ENCODE results near the gene IFNA1.
"Not testable (repeated sequence)": the region's sequence is repeated elsewhere in the genome, so short reads cannot be mapped to it uniquely, and the experiment has no call there.

The IFNA1 gene
- 0 reads per million in 2 donors for total RNA-seq

- DNase-seq, result no peak
These were observed at the start of gene IFNA1 for GRCh38 chr9:21440139-21440538. Gene IFNA1, plus strand, starts transcription at chr9:21440439. Its CDS starts 69 bp downstream, at chr9:21440508.

GRCh38 chr9:21392270-21392669 lies 48.0 kb upstream of the IFNA1 start:
- DNase-seq, result no peak

GRCh38 chr9:21395778-21396717 lies 44.2 kb upstream of the IFNA1 start:
- no peak for DNase-seq

DNA sequence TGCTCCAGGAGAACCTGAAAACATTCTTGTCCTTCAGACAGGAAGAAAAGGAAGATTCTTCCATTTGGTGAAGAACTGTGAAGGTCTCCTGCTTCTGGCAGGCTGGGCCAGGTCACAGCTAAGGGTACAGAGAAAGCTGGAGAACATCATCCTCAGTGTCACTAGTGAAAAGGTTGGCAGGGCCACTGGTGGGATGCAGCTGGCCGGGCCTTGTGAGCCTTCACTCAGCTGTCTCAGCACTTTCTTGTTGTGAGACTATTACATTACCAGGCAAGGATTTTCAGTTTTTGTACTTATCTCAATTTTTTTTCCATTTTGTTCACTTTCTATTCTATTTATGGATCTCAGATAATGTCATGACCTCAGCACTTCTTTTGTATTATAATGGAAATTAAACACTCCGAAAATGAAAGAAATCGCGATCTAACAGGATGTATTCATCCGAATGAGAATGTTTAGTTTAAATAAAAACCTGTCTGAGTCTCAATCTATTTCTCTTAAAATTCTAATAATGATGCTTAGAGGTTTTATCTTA lies 41.2 kb upstream of the IFNA1 start:
- DNase-seq, result no peak

DNA sequence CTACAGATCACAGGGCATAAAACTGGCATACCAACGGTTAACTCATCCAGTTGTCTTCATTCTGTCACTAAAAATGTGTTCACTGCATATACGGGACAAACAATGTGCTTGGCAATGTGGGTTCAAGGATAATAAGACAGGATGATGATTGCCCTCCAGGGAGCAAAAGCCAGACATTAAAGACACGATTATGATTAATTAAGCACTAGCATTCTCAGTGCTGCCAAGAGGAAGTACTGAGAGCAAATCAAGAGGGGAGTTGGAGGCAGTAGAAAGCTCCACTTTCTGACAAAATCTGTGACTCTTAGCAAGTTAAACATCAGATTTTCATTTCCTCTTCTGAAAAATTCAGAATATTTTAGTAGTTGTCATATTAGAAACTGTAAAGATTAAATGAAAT lies 40.3 kb upstream of the IFNA1 start:
- no peak for DNase-seq

- no peak for DNase-seq
These were observed 37.6 kb upstream of the IFNA1 start for GRCh38 chr9:21402386-21403251.

DNA sequence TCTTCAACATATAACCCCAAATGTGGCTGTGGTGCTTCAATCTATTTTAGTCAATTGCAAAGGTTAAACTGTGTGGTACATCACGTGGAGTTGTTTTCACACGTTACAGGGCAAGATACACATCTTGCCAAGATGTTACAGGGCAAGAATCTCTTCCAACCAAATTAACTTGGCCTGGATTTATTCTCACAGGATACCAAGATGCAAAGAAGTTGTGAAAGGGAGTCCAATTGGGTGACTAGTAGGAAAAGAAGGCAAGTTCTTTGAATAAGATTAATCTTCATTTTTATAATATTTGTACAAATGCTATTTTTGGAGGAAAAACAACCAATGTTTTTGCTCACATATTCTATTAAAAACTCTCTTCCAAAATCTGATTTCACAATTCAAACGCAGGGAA lies 36.1 kb upstream of the IFNA1 start:
- DNase-seq, result no peak

GRCh38 chr9:21408817-21409216 lies 31.4 kb upstream of the IFNA1 start, which contains the start of gene IFNA8:
Gene IFNA8, plus strand, starts transcription at chr9:21409117. Its CDS starts 60 bp downstream, at chr9:21409177.
- no peak for DNase-seq

DNA sequence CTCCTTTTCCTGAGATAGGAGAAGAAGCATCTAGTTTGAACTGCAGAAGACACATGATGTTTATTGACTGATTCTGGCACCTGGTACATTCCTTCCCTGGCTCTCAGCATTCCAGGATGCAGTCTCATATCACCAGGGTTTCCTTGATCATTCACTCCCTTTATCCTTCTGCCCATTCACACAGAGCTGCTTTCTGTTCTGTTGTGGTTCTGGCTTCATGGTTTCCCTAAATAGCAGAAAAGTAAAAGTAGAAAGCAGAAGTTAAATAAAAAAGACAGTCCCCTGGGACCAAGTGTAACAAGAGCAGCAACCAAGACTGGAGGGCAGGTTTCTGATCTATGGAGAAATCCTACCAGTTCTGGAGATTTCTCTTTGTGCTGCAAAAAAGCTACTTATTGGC lies 28.1 kb upstream of the IFNA1 start:
- no peak for DNase-seq

- no peak for DNase-seq
These were observed 27.1 kb upstream of the IFNA1 start for GRCh38 chr9:21413151-21413550.

- DNase-seq, result no peak
These were observed 26.6 kb upstream of the IFNA1 start for GRCh38 chr9:21413624-21414023.

DNA sequence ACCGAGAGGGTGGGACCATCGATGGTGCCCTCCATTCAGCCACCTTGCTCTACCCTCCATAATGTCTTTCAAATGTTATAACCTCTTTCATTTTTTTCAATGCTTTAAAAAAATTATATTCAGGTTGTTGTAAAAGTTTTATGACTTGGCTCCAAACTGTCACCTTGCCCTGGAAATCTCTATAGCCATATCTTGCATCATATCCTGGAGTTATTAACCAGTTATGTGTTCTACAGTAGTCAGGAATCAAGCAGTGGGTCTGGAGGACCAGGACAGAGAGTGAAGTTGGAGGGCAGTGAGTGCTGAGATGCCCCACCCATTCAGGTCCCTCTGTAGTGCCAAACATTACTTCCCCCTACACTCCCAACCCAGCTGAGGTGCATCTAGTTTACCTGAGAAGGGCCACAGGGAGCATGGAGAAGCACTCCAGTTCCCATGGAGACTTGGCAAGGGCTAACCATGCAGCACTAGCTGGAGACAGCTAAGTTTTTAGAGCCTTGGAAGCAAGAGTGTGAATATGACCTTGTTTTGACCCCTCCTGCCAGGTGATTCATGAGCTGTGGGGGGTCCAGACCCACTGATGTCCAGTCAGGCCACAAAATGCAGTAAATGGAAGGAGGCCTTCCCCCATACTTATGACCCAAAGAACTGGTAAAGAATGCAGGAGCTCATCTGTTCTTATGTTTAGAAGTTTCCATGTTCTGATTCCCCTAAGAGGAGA lies 25.9 kb upstream of the IFNA1 start:
- no peak for DNase-seq

DNA sequence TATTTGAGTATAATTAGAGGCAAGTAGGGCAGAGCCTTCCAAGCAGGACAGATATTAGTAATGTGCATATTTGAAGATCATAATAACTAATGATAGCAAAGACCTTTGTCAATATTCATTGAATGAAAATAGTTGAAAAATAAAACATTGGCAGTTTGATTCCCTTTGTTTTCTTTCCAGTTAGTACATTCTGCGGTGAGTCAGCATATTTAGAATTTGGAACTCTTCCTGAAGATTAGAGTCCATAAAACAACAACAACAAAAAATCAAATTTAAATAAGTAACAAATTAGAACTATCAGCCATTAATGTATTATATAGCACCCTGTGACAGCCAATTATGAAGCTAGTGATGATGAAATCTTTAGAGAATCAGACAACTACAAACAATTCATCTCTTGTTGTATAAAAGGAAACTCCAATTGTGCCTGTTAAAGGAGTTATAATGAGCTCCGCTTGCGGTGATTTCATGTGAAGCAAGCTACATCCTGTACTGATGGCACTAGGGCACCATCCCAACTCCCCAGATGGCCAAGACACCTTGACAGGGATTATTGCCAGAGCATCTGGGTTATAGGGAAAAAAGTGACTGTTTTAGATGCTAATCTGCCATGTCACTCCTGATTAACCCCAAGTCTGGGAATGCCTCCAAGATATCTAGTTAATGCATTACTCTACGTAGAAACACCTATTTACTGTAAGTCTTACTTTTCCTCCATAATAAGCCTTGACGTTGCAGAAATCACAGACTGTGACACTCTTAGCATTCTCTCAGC lies 24.6 kb upstream of the IFNA1 start:
- DNase-seq, result no peak

- no peak for DNase-seq
These were observed 12.0 kb upstream of the IFNA1 start for GRCh38 chr9:21428235-21428634.

- no peak for DNase-seq
These were observed 11.0 kb upstream of the IFNA1 start for GRCh38 chr9:21429191-21429590.

GRCh38 chr9:21432672-21433425 lies 7.4 kb upstream of the IFNA1 start:
- DNase-seq, result no peak

- DNase-seq, result no peak
These were observed 5.8 kb upstream of the IFNA1 start for GRCh38 chr9:21434202-21435014.

DNA sequence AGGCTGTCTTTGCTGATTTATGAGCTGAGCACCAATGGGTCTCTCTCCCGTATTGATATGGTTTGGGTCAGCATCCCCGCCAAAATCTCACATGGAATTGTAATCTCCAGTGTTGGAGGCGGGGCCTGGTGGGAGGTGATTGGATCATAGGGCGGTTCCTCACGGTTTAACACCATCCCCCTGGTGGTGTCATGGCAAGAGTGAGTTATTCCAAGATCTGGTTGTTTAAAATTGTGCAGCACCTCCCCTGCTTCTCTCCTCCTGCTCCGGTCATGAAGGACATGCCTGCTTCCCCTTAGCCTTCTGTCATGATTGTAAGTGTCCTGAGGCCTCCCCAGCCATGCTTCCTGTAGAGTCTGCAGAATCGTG lies 5.2 kb upstream of the IFNA1 start:
- not testable (repeated sequence) for DNase-seq

GRCh38 chr9:21443849-21444625 lies 3.8 kb downstream of the IFNA1 start:
- DNase-seq, result no peak

Data from activated gamma-delta T cell (primary cell).